SH-SY5Y (cell line): ENCODE data around the gene TUBGCP2.

Experiments used
- GATA2 ChIP-seq: IDR thresholded peaks from 2 replicates; pipeline ENCODE4 v1.6.1; 2011; ENCODE audit warnings: mild to moderate bottlenecking, low read depth, low read length
- GATA3 ChIP-seq: IDR thresholded peaks from 2 replicates; pipeline ENCODE4 v1.6.1; 2011; ENCODE audit warnings: low read depth, mild to moderate bottlenecking, low read length, moderate library complexity

- no peak for TF ChIP-seq GATA2
- TF ChIP-seq GATA3 = no peak
Observed at GRCh38 chr10:133303206-133303605, 5.5 kb downstream of the TUBGCP2 start.
